ENCODE data around the gene MPND.

MPND gene

DNA sequence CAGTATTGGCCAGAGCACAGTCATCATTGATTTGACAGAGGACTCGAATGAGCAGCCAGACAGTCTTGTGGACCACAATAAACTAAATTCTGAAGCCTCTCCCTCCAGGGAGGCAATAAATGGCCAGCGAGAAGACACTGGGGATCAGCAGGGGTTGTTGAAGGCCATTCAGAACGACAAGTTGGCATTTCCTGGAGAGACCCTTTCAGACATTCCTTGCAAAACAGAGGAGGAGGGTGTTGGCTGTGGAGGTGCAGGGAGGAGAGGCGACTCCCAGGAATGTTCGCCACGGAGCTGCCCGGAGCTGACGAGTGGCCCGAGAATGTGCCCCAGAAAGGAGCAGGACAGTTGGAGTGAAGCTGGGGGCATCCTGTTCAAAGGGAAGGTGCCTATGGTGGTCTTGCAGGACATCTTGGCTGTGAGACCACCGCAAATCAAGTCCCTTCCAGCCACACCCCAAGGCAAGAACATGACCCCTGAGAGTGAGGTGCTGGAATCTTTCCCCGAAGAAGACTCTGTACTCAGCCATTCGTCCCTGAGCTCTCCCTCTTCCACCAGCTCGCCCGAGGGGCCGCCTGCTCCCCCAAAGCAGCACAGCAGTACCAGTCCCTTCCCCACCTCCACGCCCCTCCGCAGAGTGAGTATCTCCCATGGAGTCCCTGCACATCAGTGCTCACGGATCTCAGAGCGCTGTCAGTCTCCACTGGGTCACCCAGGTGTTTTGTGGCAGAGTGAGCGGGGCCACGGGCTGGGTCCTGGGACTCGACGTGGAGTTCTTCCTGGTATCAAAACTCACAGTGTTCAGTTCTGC, 66.0 kb downstream of the MPND start:
- DNase-seq: no peak

Data from NCI-H187 treated with DMSO at 0.1 percent for 48 hours (cell line).